Stimulated activated naive CD8-positive, alpha-beta T cell treated with anti-CD3 and anti-CD28 coated beads, Interleukin-15, amount 100 ng/mL, for 72 hours (primary cell): ENCODE data around the gene DAPK2.

ENCODE experiments used
- ATAC-seq: fragments of 150-1000 bp; cut with Tn5 transposase; 2 replicates; pipeline ENCODE4 v1.10.0; 2021; ENCODE audit warnings: mild to moderate bottlenecking, moderate library complexity
- DNase-seq, 2 donors: peaks; one replicate each; pipeline ENCODE4 v3.0.0; 2021 to 2022
- H3K27ac Mint-ChIP-seq, 2 donors: one replicate each; pipeline ENCODE4 v1.8.0; 2022; ENCODE audit warnings: mild to moderate bottlenecking in 2 of 2, mixed read lengths in 2 of 2, moderate library complexity in 2 of 2
- H3K27me3 Mint-ChIP-seq: one replicate; pipeline ENCODE4 v1.8.0; 2022; ENCODE audit warnings: mixed read lengths
- H3K4me1 Mint-ChIP-seq: one replicate; pipeline ENCODE4 v1.8.0; 2022; ENCODE audit warnings: mild to moderate bottlenecking, mixed read lengths
- H3K4me3 Mint-ChIP-seq, 2 donors: one replicate each; pipeline ENCODE4 v1.8.0; 2022; ENCODE audit warnings: mild to moderate bottlenecking in 2 of 2, mixed read lengths in 2 of 2, moderate library complexity in 1 of 2
- H3K9me3 Mint-ChIP-seq, 2 donors: one replicate each; pipeline ENCODE4 v1.8.0; 2022; ENCODE audit warnings: mixed read lengths in 2 of 2

Gene DAPK2

DNA sequence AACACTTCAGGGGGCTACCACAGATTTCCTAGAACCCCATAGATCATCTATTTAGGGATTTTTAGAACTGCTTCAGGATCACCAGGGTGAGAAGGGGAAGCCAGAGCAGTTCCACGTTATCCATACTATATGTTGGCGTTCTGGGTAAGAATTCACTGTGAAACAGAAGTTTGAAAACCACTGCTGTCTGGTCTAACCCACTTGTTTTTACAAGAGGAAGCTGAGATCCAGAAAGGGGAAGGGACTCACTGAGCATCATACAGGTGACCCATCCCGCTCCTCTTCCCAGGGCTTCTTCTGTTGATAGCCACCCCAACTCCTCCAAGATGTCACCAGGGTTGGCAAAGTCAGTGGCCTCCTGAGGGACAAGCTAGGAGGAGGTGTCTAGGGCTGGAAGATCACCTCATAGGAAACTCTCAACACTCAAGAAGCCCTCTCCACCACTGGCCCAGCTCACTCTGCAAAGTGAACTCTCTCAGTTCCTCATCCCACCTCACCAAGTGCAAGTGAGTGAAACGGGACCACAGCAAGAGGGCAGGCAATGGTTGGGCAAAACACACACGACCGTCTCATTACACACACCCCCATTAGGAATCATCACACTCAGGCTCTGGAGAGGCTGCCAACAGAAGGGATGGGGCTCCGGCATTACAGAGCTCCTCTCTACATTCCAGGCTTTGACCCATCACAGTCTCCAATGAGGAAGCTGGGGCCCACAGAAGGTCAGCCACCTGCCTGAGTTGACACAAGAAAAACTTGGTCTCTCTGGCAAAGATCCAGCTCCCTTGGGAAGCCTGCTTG is 1.8 kb downstream of the DAPK2 start:
- DNase-seq (no peak), ATAC-seq (no peak)
- Mint-ChIP-seq H3K4me1 (peaks cover 14% of the 10 kb centered on the region), H3K9me3 (no peaks in the 10 kb centered on the region), H3K4me3 (no peak overlapping the region), H3K27me3 (peaks cover 48% of the 10 kb centered on the region), H3K27ac (no peak overlapping the region)

DNA sequence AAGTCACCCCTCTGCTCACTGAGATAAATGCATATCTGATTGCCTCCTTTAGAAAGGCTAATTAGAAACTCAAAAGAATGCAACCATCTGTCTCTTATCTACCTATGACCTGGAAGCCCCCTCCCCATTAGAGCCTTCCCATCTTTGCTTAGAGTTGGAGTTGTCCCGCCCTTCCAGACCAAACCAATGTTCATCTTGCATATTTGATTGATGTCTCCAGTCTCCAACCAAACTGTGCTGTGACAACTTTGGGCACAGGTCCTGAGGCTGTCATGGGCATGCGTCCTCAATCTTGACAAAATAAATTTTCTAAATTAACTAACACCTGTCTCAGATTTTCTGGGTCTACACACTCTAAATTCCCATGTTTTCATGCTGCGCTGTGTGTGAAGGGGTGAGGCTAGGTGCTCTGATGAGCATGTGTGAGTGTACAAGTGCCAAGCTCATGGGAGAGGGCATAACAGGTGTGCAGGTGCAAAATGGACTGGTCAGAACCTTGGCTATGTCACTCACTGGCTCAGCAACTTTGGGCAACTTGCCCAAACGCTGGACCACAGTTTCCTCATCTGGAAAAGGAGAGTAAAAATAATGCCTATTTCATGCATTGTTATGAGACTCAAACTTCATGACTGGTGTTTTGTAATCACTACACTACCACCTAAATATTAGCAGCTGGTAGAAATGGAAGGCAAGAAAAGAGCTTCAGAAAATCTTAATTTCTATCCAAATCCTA is 7.2 kb downstream of the DAPK2 start:
- no peak overlapping the region for H3K27ac Mint-ChIP-seq
- H3K4me1 Mint-ChIP-seq = no peaks in the 10 kb centered on the region
- H3K9me3 Mint-ChIP-seq = no peaks in the 10 kb centered on the region
- H3K4me3 Mint-ChIP-seq = no peak overlapping the region
- H3K27me3 Mint-ChIP-seq = peaks cover 8% of the 10 kb centered on the region
- no peak for ATAC-seq
- DNase-seq = no peak

DNA sequence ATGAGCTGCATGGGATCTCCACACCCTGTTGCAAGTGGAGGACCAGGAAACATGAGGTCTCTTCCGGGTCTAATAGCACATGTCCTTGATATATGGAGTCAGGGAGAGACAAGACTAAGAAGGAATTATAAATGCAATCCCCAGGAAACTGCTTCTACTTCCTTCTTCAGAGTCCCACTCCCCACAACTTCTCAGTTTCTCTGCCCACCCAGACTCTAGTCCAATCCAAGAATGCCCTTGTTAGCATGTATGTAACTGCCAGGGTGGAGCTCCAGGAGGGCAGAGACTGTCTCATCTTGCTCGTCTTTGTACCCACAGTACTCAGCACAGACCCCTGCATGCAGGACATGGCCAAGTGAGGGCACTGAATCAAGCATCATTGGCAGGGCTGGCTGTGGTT is 8.3 kb downstream of the DAPK2 start:
- peak overlapping the region in 1 of 2 donors; percentile 17 for H3K27ac Mint-ChIP-seq
- H3K27me3 Mint-ChIP-seq = no peaks in the 10 kb centered on the region
- no peaks in the 10 kb centered on the region for H3K4me1 Mint-ChIP-seq
- no peaks in the 10 kb centered on the region for H3K9me3 Mint-ChIP-seq
- ATAC-seq = no peak
- no peak overlapping the region for H3K4me3 Mint-ChIP-seq
- no peak for DNase-seq

DNA sequence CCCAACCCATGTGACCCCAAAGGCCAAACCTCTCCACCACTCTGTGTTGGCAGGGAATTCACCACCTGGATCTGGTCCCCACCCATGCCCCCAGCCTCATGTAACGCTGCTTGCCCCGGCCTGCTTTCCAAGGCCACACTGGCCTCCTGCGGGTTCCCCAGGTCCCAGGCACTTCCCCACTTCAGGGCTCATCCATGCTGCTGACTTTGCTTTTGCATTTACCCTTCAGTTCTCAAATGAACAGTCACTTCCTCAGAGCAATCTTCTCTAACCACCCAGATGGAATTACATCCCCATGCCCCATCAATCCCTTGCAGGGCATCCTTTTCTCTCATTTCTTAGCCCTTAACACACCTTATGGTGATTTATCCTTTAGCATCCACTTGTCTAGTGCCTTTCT is 9.2 kb downstream of the DAPK2 start:
- Mint-ChIP-seq H3K4me3 (no peak overlapping the region), H3K9me3 (no peaks in the 10 kb centered on the region)
- ATAC-seq = no peak

DNA sequence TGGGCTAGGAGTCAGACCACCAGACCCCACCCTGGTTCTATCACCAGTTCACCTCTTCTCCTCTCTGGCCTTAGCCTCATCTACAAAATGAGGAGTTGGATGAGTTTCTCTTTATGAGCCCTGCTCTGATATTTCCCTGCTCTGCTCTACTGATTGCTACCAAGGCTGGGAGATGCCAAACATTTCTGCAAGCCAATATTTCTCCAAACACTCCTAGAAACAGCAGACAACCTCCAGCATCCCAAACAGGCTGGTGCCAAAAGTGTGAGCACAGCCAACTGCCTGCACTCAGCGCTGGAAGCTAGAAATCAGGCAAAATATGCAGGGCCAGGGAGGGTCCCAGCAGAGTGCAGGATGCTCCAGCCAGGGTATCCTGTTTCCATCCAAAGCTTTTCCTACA is 10.8 kb downstream of the DAPK2 start:
- ATAC-seq (no peak), DNase-seq (no peak)
- H3K27me3 Mint-ChIP-seq = no peaks in the 10 kb centered on the region
- H3K27ac Mint-ChIP-seq = no peak overlapping the region
- peaks cover 10% of the 10 kb centered on the region for H3K4me1 Mint-ChIP-seq
- no peak overlapping the region for H3K4me3 Mint-ChIP-seq
- H3K9me3 Mint-ChIP-seq = no peaks in the 10 kb centered on the region

More for the DNA sequence above, 9.2 kb downstream of the DAPK2 start:
- H3K4me1 Mint-ChIP-seq = peaks cover 5% of the 10 kb centered on the region
- H3K27ac Mint-ChIP-seq = no peak overlapping the region
- no peak for DNase-seq
- H3K27me3 Mint-ChIP-seq = no peaks in the 10 kb centered on the region

DNA sequence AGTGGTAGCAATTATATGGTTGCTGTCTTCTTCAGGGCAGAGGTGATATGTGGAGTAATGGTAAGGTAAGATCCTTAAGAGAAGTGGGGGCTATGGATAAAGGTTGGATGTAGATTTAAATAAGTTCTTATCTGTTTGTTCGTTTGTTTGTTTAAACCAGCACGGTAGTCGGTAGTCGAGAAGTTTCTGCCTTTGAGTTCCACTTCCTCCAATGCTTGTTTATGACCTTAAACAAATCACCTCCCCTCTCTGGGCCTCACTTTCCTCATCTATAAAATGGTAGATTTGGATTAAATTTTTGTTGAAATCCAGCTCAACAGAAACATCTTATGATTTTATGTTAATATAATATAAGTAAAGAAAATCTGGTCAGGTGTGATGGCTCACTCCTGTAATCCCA is 11.8 kb downstream of the DAPK2 start:
- no peak overlapping the region for H3K4me3 Mint-ChIP-seq
- H3K27me3 Mint-ChIP-seq = no peaks in the 10 kb centered on the region
- ATAC-seq (no peak), DNase-seq (no peak)
- H3K9me3 Mint-ChIP-seq = no peaks in the 10 kb centered on the region
- peak overlapping the region in 1 of 2 donors; percentile 19 for H3K27ac Mint-ChIP-seq
- H3K4me1 Mint-ChIP-seq = peaks cover 14% of the 10 kb centered on the region

DNA sequence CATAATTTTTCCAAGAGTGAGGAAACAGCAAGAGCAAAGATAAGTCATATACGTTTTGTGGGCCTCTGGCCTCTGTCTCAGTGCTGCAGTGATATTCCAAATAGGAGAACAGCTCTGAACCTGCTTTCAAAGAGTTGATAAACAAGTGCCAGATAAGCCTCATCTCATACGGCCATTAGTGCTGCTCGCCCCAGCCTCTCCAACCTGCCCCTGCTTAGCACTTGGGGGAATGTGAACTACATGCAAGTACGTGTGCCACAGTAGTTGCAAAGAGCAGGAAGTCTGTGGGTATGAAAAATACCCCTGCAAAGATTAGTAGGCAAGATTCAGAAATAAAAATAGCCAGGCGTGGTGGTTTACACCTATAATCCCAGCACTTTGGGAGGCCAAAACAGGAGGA is 14.0 kb downstream of the DAPK2 start:
- DNase-seq = no peak
- ATAC-seq = no peak
- Mint-ChIP-seq H3K4me1 (peaks cover 27% of the 10 kb centered on the region), H3K27me3 (no peaks in the 10 kb centered on the region), H3K4me3 (no peak overlapping the region), H3K27ac (no peak overlapping the region), H3K9me3 (no peaks in the 10 kb centered on the region)

DNA sequence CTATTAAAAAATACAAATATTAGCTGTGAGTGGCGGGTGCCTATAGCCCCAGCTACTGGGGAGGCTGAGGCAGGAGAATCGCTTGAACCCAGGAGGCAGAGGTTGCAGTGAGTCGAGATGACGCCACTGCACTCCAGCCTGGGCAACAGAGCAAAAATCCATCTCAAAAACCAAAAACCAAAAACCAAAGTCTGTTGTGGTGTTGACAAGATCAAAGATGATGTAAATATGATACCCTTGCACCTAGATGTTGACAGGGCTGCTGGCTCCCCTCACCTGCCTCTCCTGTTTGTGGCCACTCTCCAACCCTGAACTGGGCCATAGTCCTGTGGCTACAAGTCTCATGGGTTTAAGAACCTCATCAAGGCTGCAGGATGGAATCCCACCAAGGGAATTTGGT is 16.2 kb downstream of the DAPK2 start:
- no peaks in the 10 kb centered on the region for H3K27me3 Mint-ChIP-seq
- peaks cover 27% of the 10 kb centered on the region for H3K4me1 Mint-ChIP-seq
- H3K27ac Mint-ChIP-seq = no peak overlapping the region
- no peak for DNase-seq
- no peak overlapping the region for H3K4me3 Mint-ChIP-seq
- no peak for ATAC-seq
- no peaks in the 10 kb centered on the region for H3K9me3 Mint-ChIP-seq

DNA sequence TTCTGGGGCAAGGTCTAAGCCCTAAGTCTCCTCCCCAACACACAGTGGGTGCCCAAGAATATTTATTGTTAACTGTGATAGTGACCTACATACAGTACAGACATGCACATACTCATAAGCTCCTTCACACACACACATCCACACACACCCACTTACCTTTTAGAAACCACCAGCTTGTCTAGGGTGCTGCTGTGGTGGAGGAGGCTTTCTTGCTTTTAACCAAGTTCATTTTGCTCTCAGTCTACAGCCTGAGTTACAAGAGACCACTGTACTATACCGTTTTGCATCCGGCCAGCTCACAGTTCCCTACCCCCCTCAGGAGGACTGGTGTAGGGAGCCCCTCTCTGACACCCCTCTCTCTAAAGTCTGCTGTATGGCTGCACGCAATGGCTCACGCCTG is 16.7 kb downstream of the DAPK2 start:
- ATAC-seq = peak; percentile 75
- no peak for DNase-seq
- H3K27me3 Mint-ChIP-seq = no peaks in the 10 kb centered on the region
- peak overlapping the region in 1 of 2 donors; percentile 19 for H3K4me3 Mint-ChIP-seq
- H3K9me3 Mint-ChIP-seq = no peaks in the 10 kb centered on the region
- H3K4me1 Mint-ChIP-seq = peaks cover 30% of the 10 kb centered on the region
- H3K27ac Mint-ChIP-seq = no peak overlapping the region

DNA sequence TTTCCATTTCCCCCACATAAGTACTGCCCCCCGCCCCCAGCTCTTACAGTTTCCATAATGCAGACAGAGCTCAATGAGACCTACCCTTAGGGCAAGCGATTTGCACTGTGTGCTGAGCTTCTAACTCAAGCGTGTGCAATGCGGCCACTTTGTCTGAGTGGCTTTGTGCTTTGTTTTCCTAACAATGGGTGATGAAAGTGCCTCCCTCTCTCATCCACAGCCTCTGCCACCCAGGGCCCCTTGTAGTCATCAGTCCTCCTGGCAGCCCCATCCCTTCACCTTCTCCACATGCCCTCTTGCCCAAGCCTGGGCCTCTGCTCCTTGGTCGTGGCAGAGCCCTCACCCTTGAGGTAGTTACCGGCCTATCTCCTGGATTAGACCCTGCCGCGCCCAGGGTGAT is 17.2 kb downstream of the DAPK2 start:
- Mint-ChIP-seq H3K27ac (no peak overlapping the region), H3K27me3 (no peaks in the 10 kb centered on the region), H3K9me3 (no peaks in the 10 kb centered on the region), H3K4me3 (peak overlapping the region in 1 of 2 donors; percentile 19), H3K4me1 (peaks cover 33% of the 10 kb centered on the region)
- ATAC-seq (no peak), DNase-seq (no peak)

DNA sequence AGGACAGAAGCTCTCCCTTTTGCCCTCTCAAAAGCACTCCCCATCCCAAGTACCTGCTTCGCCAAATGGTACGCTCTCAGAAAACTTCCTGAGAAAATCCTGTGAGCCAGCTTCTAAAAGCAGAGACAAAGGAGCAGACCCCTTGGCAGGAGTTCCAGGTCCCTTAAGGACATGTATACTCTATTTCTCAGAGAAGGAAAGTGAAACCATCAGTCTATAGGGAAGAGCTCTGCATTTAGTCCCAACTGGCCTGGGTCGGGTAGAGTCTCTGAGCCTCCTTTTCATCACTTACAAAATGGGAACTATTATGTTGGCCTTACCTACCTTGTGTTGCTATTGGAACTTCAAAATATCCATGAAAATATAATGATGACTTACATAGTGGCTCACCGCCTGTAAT is 19.7 kb downstream of the DAPK2 start:
- Mint-ChIP-seq H3K27ac (no peak overlapping the region), H3K27me3 (no peaks in the 10 kb centered on the region), H3K4me1 (peaks cover 23% of the 10 kb centered on the region), H3K9me3 (no peaks in the 10 kb centered on the region), H3K4me3 (no peak overlapping the region)
- DNase-seq (no peak), ATAC-seq (no peak)

DNA sequence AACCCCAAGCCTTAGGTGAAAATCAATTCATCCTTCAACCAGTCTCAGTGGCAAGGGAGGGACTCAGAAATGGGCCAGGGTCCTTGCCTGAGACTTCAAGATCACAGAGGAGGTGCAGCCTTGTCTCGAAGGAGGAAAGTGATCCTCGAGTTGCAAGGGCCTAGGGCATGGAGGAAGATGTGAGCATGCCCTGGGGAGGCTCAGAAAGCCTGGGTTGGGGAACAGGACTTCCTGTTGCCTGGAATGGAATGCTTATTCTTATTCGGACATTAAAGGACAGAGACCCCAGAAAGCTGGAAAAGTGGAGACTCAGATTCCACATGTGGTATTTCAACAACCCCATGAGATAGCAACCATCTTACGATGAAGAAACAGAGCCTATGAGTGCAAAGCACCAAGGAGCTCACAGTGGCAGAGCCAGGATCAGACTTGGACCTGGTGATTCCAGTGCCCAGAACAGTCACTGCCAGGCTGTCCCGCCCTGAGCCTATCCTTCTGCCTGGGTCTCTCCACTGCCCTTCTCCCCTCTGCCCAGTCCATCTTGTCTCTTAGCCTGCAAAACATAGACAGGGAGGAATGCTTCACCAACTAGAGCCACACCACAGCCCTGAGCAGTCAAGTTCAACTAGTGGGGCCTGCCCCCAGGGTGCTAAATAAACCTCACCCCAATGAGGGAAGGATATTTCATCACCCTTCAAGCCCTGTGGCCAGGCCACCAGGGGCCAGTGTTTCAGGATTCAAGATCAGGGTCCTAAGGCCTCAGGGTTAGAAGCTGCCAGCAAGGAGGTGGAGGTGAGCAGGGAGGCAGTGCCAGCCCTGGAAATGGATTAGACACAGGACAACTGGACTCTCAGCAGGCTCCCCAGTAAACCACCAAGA is 21.9 kb downstream of the DAPK2 start:
- Mint-ChIP-seq H3K27me3 (no peaks in the 10 kb centered on the region), H3K4me1 (peaks cover 18% of the 10 kb centered on the region), H3K27ac (peak overlapping the region; percentile 6 to 57), H3K4me3 (no peak overlapping the region), H3K9me3 (peaks cover 0 to 5% of the 10 kb centered on the region in 2 donors)
- ATAC-seq = peak; percentile 79
- peak in 1 of 2 donors; percentile 27 for DNase-seq

DNA sequence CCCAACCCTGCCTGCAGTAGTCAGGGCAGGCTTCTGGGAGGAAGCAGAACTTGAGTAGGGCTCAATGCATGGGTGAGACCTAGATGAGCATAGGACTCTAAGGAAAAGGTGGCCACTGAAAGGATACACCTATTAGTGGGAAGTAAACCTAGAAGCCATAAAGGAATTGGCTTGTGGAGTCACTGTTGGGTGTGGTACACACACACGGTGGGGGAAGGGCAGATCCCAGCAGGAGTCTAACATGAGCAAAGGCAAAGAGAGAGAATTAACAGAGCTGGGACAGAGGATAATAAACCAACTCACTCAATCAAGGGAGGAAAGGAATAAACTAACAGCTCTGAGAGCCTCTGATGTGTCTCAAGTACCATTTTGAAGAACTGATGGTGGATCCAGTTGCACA is 23.1 kb downstream of the DAPK2 start:
- peak overlapping the region in 1 of 2 donors; percentile 2 for H3K27ac Mint-ChIP-seq

DNA sequence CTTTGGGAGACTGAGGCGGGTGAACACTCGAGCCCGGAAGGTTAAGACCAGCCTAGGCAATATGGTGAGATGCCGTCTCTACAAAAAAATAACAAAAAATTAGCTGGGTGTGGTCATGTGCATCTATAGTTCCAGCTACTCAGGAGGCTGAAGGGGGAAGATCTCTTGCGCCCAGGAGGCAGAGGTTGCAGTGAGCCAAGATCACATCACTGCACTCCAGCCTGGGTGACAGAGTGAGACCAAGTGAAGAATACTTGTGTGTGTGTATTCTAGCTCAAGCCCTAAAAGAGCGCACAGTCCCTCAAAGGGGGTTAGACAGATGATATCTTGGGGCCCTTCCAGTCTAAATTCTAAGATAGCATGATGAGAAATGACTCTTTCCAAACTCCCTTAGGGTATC is 23.7 kb downstream of the DAPK2 start:
- Mint-ChIP-seq H3K4me3 (no peak overlapping the region), H3K4me1 (peaks cover 6% of the 10 kb centered on the region), H3K27me3 (no peaks in the 10 kb centered on the region), H3K9me3 (peaks cover 0 to 5% of the 10 kb centered on the region in 2 donors), H3K27ac (no peak overlapping the region)
- DNase-seq = no peak
- ATAC-seq = no peak

More for the DNA sequence above, 23.1 kb downstream of the DAPK2 start:
- no peak for ATAC-seq
- no peak for DNase-seq
- no peaks in the 10 kb centered on the region for H3K27me3 Mint-ChIP-seq
- peaks cover 0 to 5% of the 10 kb centered on the region in 2 donors for H3K9me3 Mint-ChIP-seq
- H3K4me1 Mint-ChIP-seq = peaks cover 6% of the 10 kb centered on the region
- H3K4me3 Mint-ChIP-seq = no peak overlapping the region

DNA sequence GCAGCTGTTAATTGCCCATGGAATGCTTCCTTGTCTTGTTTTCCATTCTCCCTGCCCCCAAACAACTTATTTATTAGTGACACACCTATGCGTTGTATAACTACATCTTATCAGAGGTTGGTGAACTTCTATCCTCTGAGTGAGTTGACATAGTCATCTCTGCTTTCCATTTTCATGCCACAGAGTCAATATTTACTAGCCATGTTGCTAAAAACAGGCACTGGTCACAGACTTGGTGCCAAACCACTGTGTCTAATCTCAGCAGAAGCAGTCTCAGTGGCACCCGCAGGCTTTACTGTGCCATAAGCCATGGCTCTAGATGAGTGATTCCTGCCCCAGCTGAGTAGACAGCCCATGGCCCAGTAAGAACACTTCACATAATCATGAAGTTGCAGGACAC is 26.5 kb downstream of the DAPK2 start:
- ATAC-seq (no peak), DNase-seq (no peak)
- H3K27me3 Mint-ChIP-seq = no peaks in the 10 kb centered on the region
- peaks cover 0 to 5% of the 10 kb centered on the region in 2 donors for H3K9me3 Mint-ChIP-seq
- no peak overlapping the region for H3K27ac Mint-ChIP-seq
- H3K4me1 Mint-ChIP-seq = peaks cover 5% of the 10 kb centered on the region
- H3K4me3 Mint-ChIP-seq = no peak overlapping the region
